Keratinocyte (primary cell): ENCODE data around the gene TRPC4. TPM values are rescaled to one million over a fixed set of nuclear protein-coding genes. Genes with fewer than 3 reads are reported as not detected.

Experiments used
- DNase-seq: peaks from one replicate; pipeline ENCODE4 v3.0.0-alpha.2; 2011; ENCODE audit warnings: low read depth, missing footprints, low spot score
- FAIRE-seq: peaks from 2 replicates; lab custom pipeline; 2011; peaks lifted over from hg19 to GRCh38; lab: Jason Lieb, UNC
- H2AFZ ChIP-seq: 2 replicates; pipeline ENCODE4 v1.6.0; 2012; ENCODE audit warnings: low read length, control low read depth, inconsistent platforms; ENCODE audit not compliant: control insufficient read depth
- H3K27ac ChIP-seq: 2 replicates; pipeline ENCODE4 v1.5.1; 2011; ENCODE audit warnings: low read length; ENCODE audit not compliant: control insufficient read depth, insufficient read depth
- H3K27me3 ChIP-seq: 3 replicates; pipeline ENCODE4 v1.6.0; 2011; ENCODE audit warnings: low read length; ENCODE audit not compliant: control insufficient read depth, insufficient read depth; ENCODE audit errors: extremely low read depth
- H3K36me3 ChIP-seq, 2 experiments: 2 replicates in 1 of 2; 3 replicates in 1 of 2; pipeline ENCODE4 v1.5.1; 2011; ENCODE audit warnings: low read length in 2 of 2, mild to moderate bottlenecking in 1 of 2; ENCODE audit not compliant: control insufficient read depth in 2 of 2, insufficient read depth in 2 of 2; ENCODE audit errors: extremely low read depth in 1 of 2
- H3K4me1 ChIP-seq: 3 replicates; pipeline ENCODE4 v1.5.1; 2011; ENCODE audit warnings: low read length; ENCODE audit not compliant: control insufficient read depth, insufficient read depth; ENCODE audit errors: extremely low read depth
- H3K4me2 ChIP-seq: 3 replicates; pipeline ENCODE4 v1.6.0; 2011; ENCODE audit warnings: low read depth, low read length; ENCODE audit not compliant: control insufficient read depth, insufficient read depth; ENCODE audit errors: extremely low read depth
- H3K4me3 ChIP-seq, 3 experiments: fragments of 200-600 bp in 1 of 3; sonication (generic) in 1 of 3; 2 replicates in 2 of 3; 3 replicates in 1 of 3; pipeline ENCODE4 v1.5.1; 2011 to 2016; ENCODE audit warnings: low read length in 3 of 3, mild to moderate bottlenecking in 3 of 3, control low read depth in 2 of 3, inconsistent platforms in 1 of 3, low read depth in 1 of 3, mixed read lengths in 1 of 3, mixed run types in 1 of 3, moderate library complexity in 1 of 3; ENCODE audit not compliant: control insufficient read depth in 2 of 3, insufficient read depth in 2 of 3; ENCODE audit errors: extremely low read depth in 1 of 3
- H3K79me2 ChIP-seq: 2 replicates; pipeline ENCODE4 v1.6.0; 2012; ENCODE audit warnings: low read length; ENCODE audit not compliant: control insufficient read depth, insufficient read depth
- H3K9ac ChIP-seq: 3 replicates; pipeline ENCODE4 v1.6.0; 2011; ENCODE audit warnings: low read length; ENCODE audit not compliant: control insufficient read depth, insufficient read depth; ENCODE audit errors: extremely low read depth
- H3K9me1 ChIP-seq: 3 replicates; pipeline ENCODE4 v1.6.0; 2011; ENCODE audit warnings: low read length; ENCODE audit not compliant: control insufficient read depth, insufficient read depth; ENCODE audit errors: extremely low read depth
- H3K9me3 ChIP-seq: 2 replicates; pipeline ENCODE4 v1.5.1; 2012; ENCODE audit warnings: low read depth, low read length; ENCODE audit not compliant: control insufficient read depth
- H4K20me1 ChIP-seq: 3 replicates; pipeline ENCODE4 v1.6.0; 2011; ENCODE audit warnings: low read length; ENCODE audit not compliant: control insufficient read depth, insufficient read depth; ENCODE audit errors: extremely low read depth
- CTCF ChIP-seq, 3 experiments: IDR thresholded peaks in 1 of 3; conservative IDR thresholded peaks in 1 of 3; optimal IDR thresholded peaks in 1 of 3; 2 replicates in 2 of 3; 3 replicates in 1 of 3; pipeline versions ENCODE3 to v1.5.1; 2011; ENCODE audit warnings: low read length in 3 of 3, mild to moderate bottlenecking in 3 of 3, moderate library complexity in 2 of 3, control low read depth in 1 of 3, inconsistent platforms in 1 of 3; ENCODE audit not compliant: insufficient read depth in 2 of 3; ENCODE audit errors: extremely low read depth in 1 of 3
- EZH2 ChIP-seq: IDR thresholded peaks from one replicate; pipeline ENCODE4 v1.6.1; 2012; ENCODE audit warnings: inconsistent platforms, mild to moderate bottlenecking, low read length, moderate library complexity
- dilution Hi-C: fragments of 300-500 bp; cut with MboI; formaldehyde crosslinking; loops from one replicate; pipeline ENCODE4 v1.7.0; 2020; ENCODE audit warnings: low sequenced_read_pairs; ENCODE audit not compliant: extremely low pct_ligation_motif_present
- polyA plus RNA-seq, 5 experiments: library from polyadenylated mRNA; depleted of rRNA in 3 of 5; stranded (reverse) in 3 of 5; stranded (forward) in 1 of 5; unstranded in 1 of 5; fragments of >200 nt; gene quantifications; 1 replicate in 1 of 5; 2 replicates in 3 of 5; 3 replicates in 1 of 5; pipeline versions ENCODE4 v1.2.1 to v1.2.3, GENCODE V29; 2011 to 2012; ENCODE audit warnings: missing spikeins in 2 of 5, low read depth in 1 of 5, low replicate concordance in 1 of 5

TRPC4 gene
- polyA plus RNA-seq, 1 donor (not counting 4 experiments of a cell fraction or from before 2014, with no cell fraction given), result not detected

GRCh38 chr13:37613638-37614037 is 255.9 kb downstream of the TRPC4 start:
- H3K27me3 ChIP-seq, result no peaks in the 10 kb centered on the region
- DNase-seq (no peak), FAIRE-seq (no peak)
- H3K9me3 ChIP-seq, result no peaks in the 10 kb centered on the region
- H3K36me3 ChIP-seq, result no peaks in the 10 kb centered on the region
- no peak overlapping the region for H3K4me2 ChIP-seq
- peaks cover 2% of the 10 kb centered on the region for H3K4me1 ChIP-seq
- H3K79me2 ChIP-seq, result no peaks in the 10 kb centered on the region
- H3K9ac ChIP-seq, result no peak overlapping the region
- no peak overlapping the region for H3K4me3 ChIP-seq
- dilution Hi-C loops, result no loop called here
- no peaks in the 10 kb centered on the region for H3K9me1 ChIP-seq
- no peak overlapping the region for H3K27ac ChIP-seq
- H4K20me1 ChIP-seq, result no peaks in the 10 kb centered on the region
- TF ChIP-seq EZH2 (no peak), CTCF (optimal IDR thresholded peaks at IDR 0.05 in 1 of 3, IDR thresholded peaks at IDR 0.05 in 1 of 3, conservative IDR thresholded peaks at IDR 0.05 in 1 of 3; ENCODE audit: extremely low read depth in 1 of 3, insufficient read depth in 2 of 3, low read length in 3 of 3) (no peak)
- no peak overlapping the region for H2AFZ ChIP-seq

- Histone ChIP-seq H3K27me3 (no peaks in the 10 kb centered on the region), H3K27ac (no peak overlapping the region), H3K4me2 (no peak overlapping the region), H3K4me1 (peaks cover 2% of the 10 kb centered on the region), H3K4me3 (no peak overlapping the region), H3K79me2 (no peaks in the 10 kb centered on the region), H3K9me3 (no peaks in the 10 kb centered on the region), H3K9ac (no peak overlapping the region), H4K20me1 (no peaks in the 10 kb centered on the region), H3K9me1 (no peaks in the 10 kb centered on the region), H3K36me3 (no peaks in the 10 kb centered on the region), H2AFZ (no peak overlapping the region)
- DNase-seq (no peak), FAIRE-seq (no peak)
- dilution Hi-C loops, result no loop called here
- TF ChIP-seq EZH2 (no peak), CTCF (optimal IDR thresholded peaks at IDR 0.05 in 1 of 3, IDR thresholded peaks at IDR 0.05 in 1 of 3, conservative IDR thresholded peaks at IDR 0.05 in 1 of 3; ENCODE audit: extremely low read depth in 1 of 3, insufficient read depth in 2 of 3, low read length in 3 of 3) (no peak)
Measured at GRCh38 chr13:37613236-37613635, 256.3 kb downstream of the TRPC4 start.
